ENCODE measurements around the gene PSMB8.

DNA sequence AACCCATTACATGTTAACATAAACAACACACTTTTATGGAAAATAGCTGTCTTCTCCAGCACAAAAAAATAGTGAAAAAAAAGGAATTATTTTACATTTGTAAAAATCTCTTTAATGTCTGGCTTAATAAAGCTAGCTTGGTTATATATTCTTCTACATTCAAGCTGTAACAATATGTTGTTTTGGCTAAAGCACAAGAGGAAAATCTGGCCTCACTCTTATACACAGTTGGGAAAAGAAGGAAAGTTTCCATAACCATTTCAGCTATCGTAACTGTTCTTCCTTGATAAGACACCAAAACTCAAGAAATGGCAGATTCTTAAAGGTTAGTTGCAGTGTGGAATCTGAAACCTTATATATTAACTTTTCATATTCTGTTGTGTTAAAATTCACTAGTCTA lies 34.7 kb downstream of the PSMB8 start:
- TF ChIP-seq SUZ12 (IDR thresholded peaks at IDR 0.05) (no peak), FOXK2 (IDR thresholded peaks at IDR 0.05) (no peak), NFRKB (IDR thresholded peaks at IDR 0.05) (no peak), L3MBTL2 (conservative IDR thresholded peaks at IDR 0.05) (no peak), TARDBP (IDR thresholded peaks at IDR 0.05) (no peak), ARNT (IDR thresholded peaks at IDR 0.05) (no peak), HDGF (IDR thresholded peaks at IDR 0.05; ENCODE audit: borderline replicate concordance) (no peak), FOXA1 (IDR thresholded peaks at IDR 0.05) (no peak), ZNF384 (IDR thresholded peaks at IDR 0.05) (no peak)
